Lower leg skin (tissue), 3 donors: ENCODE measurements around the gene LAMA4.

Experiments used
- CTCF ChIP-seq, 3 donors: fragments of 450-650 bp; IDR thresholded peaks; one replicate each; pipeline ENCODE4 v1.5.1; 2016; ENCODE audit warnings: antibody characterized with exemption in 3 of 3, mild to moderate bottlenecking in 3 of 3, moderate library complexity in 2 of 3
- POLR2A ChIP-seq, 2 donors: fragments of 450-650 bp; IDR thresholded peaks; one replicate each; pipeline ENCODE4 v1.6.1; 2016 to 2017; ENCODE audit warnings: antibody characterized with exemption in 2 of 2, mild to moderate bottlenecking in 1 of 2, moderate library complexity in 1 of 2

DNA sequence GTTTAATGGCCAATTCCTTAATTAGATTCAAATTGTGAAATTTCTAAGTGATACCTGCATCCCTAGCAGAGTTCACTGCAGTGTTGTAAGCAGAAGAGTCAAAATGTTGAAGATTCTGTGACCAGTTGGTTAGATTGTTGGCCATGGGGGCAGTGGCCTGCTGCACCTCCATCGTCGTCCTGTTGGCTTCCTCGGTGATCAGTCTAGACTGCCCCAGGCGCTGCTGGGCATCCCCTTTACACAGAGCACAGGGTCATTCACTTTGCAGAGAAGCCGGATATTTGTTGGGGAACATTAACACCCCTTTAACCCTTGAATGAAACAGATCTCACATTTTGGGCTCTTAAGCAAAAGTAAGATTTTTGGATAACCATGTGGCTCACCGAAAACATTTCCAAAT lies 106.3 kb downstream of the LAMA4 start:
- TF ChIP-seq CTCF (IDR thresholded peaks at IDR 0.05) = no peak
- no peak for TF ChIP-seq POLR2A (IDR thresholded peaks at IDR 0.05)
